ENCODE data around the gene RASGRF1. TPM values are rescaled to one million over a fixed set of nuclear protein-coding genes. Genes with fewer than 3 reads are reported as not detected.

RASGRF1 gene
- total RNA-seq, 4 donors from 2014 or later: 0.14 to 0.75 (median 0.64) TPM; not detected in 1

Other genes starting within 250 kb of the RASGRF1 start
- gene MORF4L1, start 217.9 kb downstream of the RASGRF1 start, total RNA-seq: 100 to 1,000 TPM; 149 to 330 (median 235) TPM
- gene CTSH, start 145.7 kb downstream of the RASGRF1 start, total RNA-seq: 10 to 100 TPM in 3 of 4 donors, 1 to 10 TPM in 1; 8.6 to 70.2 (median 41.0) TPM
- not detected for gene ANKRD34C, start 191.9 kb upstream of the RASGRF1 start, total RNA-seq
- 10 to 100 TPM; 12.7 to 68.9 (median 41.0) TPM for gene TMED3, start 220.3 kb upstream of the RASGRF1 start, total RNA-seq